ENCODE data around the gene CTBP2. TPM values are rescaled to one million over a fixed set of nuclear protein-coding genes. Genes with fewer than 3 reads are reported as not detected.

Gene CTBP2
- total RNA-seq, 4 donors from 2014 or later = 92.4 to 136 (median 125) TPM

DNA sequence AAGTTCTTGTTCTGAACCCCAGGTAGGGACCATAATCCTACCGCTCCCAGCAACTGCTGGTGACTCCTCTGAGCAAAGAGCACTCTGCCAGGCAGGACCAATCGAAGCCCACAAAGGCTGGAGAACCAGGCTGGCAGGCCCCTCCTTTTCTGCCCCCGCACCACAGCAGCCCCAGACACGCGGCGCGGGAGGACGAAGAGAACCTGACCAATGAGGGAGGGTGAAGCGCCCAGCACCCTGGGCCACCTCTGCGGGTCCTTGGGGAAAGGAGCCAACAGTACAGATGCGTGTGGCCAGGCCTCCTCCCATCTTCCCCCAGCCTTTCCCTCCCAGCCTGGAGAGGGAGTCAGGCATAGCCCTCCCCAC is 25.9 kb downstream of the CTBP2 start:
- peaks cover 67 to 68% of the 10 kb centered on the region in 2 donors for H3K4me1 ChIP-seq
- 92% methylated on average over 11 of the region's 11 CpGs; no CpG with 5 or more reads in 1 of the 2 donors for WGBS, 2 donors
- intact Hi-C loops (cut with DNase I) = no loop called here
- no peaks in the 10 kb centered on the region for H3K27me3 ChIP-seq
- H3K4me3 ChIP-seq (replicated peaks in 1 of 3) = no peak overlapping the region
- H3K27ac ChIP-seq = peak overlapping the region; percentile 5 to 61 (median 38)
- TF ChIP-seq POLR2A (IDR thresholded peaks at IDR 0.05) (no peak), CTCF (IDR thresholded peaks at IDR 0.05) (no peak)
- H3K36me3 ChIP-seq = peaks cover 3 to 13% of the 10 kb centered on the region in 2 donors
- H3K9me3 ChIP-seq = no peaks in the 10 kb centered on the region
- DNase-seq = peak in 1 of 2 donors; percentile 23

GRCh38 chr10:125133696-125134482 is 26.5 kb downstream of the CTBP2 start:
- WGBS, 2 donors = 57 to 72% methylated on average over 9 to 14 of the region's 14 CpGs
- peak in 1 of 2 donors; percentile 31 for DNase-seq

DNA sequence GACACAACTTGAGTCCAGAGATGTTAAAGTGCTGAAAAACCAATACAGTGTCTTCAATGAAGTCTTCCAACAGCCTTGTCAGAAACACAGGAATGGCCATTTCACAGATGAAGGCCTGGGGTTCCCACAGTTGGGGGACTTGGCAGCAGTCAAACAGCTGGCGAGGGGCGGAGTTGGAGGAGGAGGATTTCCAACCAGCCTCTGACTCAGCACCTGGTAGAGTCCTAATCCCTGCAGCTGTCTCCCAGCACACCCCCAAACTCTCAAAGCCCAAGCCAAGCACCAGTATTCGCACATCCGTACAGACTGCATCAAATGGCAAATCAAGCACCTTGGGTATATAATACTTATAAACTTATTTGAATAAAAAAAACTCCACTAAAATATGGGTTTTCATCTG is 28.0 kb downstream of the CTBP2 start:
- 94 to 98% methylated on average over 4 of the region's 4 CpGs for WGBS, 2 donors
- no peak overlapping the region for H3K4me3 ChIP-seq (replicated peaks in 1 of 3)

More at GRCh38 chr10:125133696-125134482, 26.5 kb downstream of the CTBP2 start:
- Histone ChIP-seq H3K4me3 (replicated peaks in 1 of 3) (no peak overlapping the region), H3K27ac (peak overlapping the region; percentile 5 to 61 (median 38)), H3K36me3 (peaks cover 3 to 13% of the 10 kb centered on the region in 2 donors), H3K4me1 (peaks cover 66 to 69% of the 10 kb centered on the region in 2 donors), H3K9me3 (no peaks in the 10 kb centered on the region), H3K27me3 (no peaks in the 10 kb centered on the region)
- intact Hi-C loops (cut with DNase I) = no loop called here
- TF ChIP-seq CTCF (IDR thresholded peaks at IDR 0.05) = no peak
- no peak for TF ChIP-seq POLR2A (IDR thresholded peaks at IDR 0.05)

GRCh38 chr10:125130916-125131315 is 29.4 kb downstream of the CTBP2 start:
- TF ChIP-seq POLR2A (IDR thresholded peaks at IDR 0.05) (no peak), CTCF (IDR thresholded peaks at IDR 0.05) (no peak)
- H3K36me3 ChIP-seq = peaks cover 3 to 13% of the 10 kb centered on the region in 2 donors
- intact Hi-C loops (cut with DNase I) = no loop called here
- WGBS, 2 donors = 95% methylated on average over 13 to 15 of the region's 15 CpGs
- no peak overlapping the region for H3K4me3 ChIP-seq (replicated peaks in 1 of 3)
- no peaks in the 10 kb centered on the region for H3K9me3 ChIP-seq
- H3K27me3 ChIP-seq = no peaks in the 10 kb centered on the region
- DNase-seq = no peak
- H3K4me1 ChIP-seq = peaks cover 47 to 70% of the 10 kb centered on the region in 2 donors
- no peak overlapping the region for H3K27ac ChIP-seq

More for the DNA sequence above, 28.0 kb downstream of the CTBP2 start:
- Histone ChIP-seq H3K9me3 (no peaks in the 10 kb centered on the region), H3K27ac (no peak overlapping the region), H3K4me1 (peaks cover 54 to 70% of the 10 kb centered on the region in 2 donors), H3K36me3 (peaks cover 3 to 13% of the 10 kb centered on the region in 2 donors), H3K27me3 (no peaks in the 10 kb centered on the region)
- DNase-seq = peak in 1 of 2 donors; percentile 3
- no peak for TF ChIP-seq POLR2A (IDR thresholded peaks at IDR 0.05)
- TF ChIP-seq CTCF (IDR thresholded peaks at IDR 0.05) = no peak
- intact Hi-C loops (cut with DNase I) = no loop called here

- 82 to 91% methylated on average over 8 to 9 of the region's 9 CpGs for WGBS, 2 donors
- H3K27me3 ChIP-seq = no peaks in the 10 kb centered on the region
- no peak overlapping the region for H3K4me3 ChIP-seq (replicated peaks in 1 of 3)
- H3K27ac ChIP-seq = no peak overlapping the region
- TF ChIP-seq CTCF (IDR thresholded peaks at IDR 0.05) (no peak), POLR2A (IDR thresholded peaks at IDR 0.05) (no peak)
- H3K4me1 ChIP-seq = peaks cover 46 to 70% of the 10 kb centered on the region in 2 donors
- intact Hi-C loops (cut with DNase I) = no loop called here
- no peak for DNase-seq
- peaks cover 0 to 13% of the 10 kb centered on the region in 2 donors for H3K36me3 ChIP-seq
- no peaks in the 10 kb centered on the region for H3K9me3 ChIP-seq
Observed at GRCh38 chr10:125130260-125130659, 30.1 kb downstream of the CTBP2 start.

All from thyroid gland (tissue), 4 donors.